ENCODE results near the gene AFP. TPM values are rescaled to one million over a fixed set of nuclear protein-coding genes. Genes with fewer than 3 reads are reported as not detected.

AFP gene
- total and polyA plus RNA-seq, 2 of the 8 experiments (the other 6 are each of a cell fraction or from before 2014, with no cell fraction given), result 6.1 to 10.4 TPM

DNA sequence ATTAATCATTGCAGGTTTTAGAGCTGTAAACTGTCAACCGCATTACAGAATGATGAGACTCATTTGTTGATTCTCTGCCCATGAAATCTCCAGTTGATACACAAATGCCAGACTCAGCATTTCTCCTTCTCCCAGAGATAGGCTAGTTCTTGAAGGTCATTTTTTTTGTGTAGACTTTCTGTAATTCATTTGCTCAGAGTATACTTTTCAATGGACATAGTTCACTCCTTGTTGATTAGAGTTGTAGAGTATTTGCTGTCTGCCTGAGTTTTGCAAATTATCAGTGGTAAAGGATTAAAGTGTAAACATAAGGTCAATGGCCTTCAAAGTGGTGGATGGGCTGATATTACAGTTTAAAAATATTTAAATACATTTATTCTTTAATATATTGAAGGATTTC lies 47.1 kb upstream of the AFP start:
- H4K20me1 ChIP-seq (replicated peaks in 1 of 2; ENCODE audit: control insufficient read depth in 1 of 2, insufficient read depth in 2 of 2, low read length in 2 of 2), result no peaks in the 10 kb centered on the region
- no peak overlapping the region for H2BK20ac ChIP-seq (ENCODE audit: low read length)
- no peak overlapping the region for H3K23ac ChIP-seq (ENCODE audit: insufficient read length)
- H3K4ac ChIP-seq (replicated peaks; ENCODE audit: insufficient read length, low read depth, low read length), result no peak overlapping the region
- H3K79me2 ChIP-seq (ENCODE audit: control insufficient read depth in 1 of 2, insufficient read depth in 2 of 2, low read length in 2 of 2), result no peaks in the 10 kb centered on the region
- no peak overlapping the region for H3K14ac ChIP-seq (ENCODE audit: insufficient read length)
- no peak overlapping the region for H2AK5ac ChIP-seq (ENCODE audit: low read depth, low read length)
- 100% methylated on average over 1 of the region's 1 CpG; no CpG with 5 or more reads in 1 of the 2 experiments for WGBS, 2 experiments (ENCODE audit: extremely low coverage in 1 of 2, insufficient coverage in 1 of 2, insufficient read length in 1 of 2, insufficient replicate concordance in 2 of 2, low coverage in 1 of 2, low lambda C conversion rate in 2 of 2, missing lambda C conversion rate in 1 of 2)
- H3K9me3 ChIP-seq (ENCODE audit: insufficient read depth in 2 of 2, low read depth in 1 of 2, low read length in 1 of 2), result no peaks in the 10 kb centered on the region
- no peak overlapping the region for H2AFZ ChIP-seq (ENCODE audit: low read length)
- H3K4me1 ChIP-seq (replicated peaks in 1 of 4; ENCODE audit: control insufficient read depth in 3 of 4, insufficient read depth in 4 of 4, low read length in 3 of 4), result no peaks in the 10 kb centered on the region
- TF ChIP-seq, protein P1, sequence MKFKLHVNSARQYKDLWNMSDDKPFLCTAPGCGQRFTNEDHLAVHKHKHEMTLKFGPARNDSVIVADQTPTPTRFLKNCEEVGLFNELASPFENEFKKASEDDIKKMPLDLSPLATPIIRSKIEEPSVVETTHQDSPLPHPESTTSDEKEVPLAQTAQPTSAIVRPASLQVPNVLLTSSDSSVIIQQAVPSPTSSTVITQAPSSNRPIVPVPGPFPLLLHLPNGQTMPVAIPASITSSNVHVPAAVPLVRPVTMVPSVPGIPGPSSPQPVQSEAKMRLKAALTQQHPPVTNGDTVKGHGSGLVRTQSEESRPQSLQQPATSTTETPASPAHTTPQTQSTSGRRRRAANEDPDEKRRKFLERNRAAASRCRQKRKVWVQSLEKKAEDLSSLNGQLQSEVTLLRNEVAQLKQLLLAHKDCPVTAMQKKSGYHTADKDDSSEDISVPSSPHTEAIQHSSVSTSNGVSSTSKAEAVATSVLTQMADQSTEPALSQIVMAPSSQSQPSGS (IDR thresholded peaks at IDR 0.05; ENCODE audit: low read length), result no peak
- TF ChIP-seq MAX (IDR thresholded peaks at IDR 0.05) (no peak), GTF2F1 (IDR thresholded peaks at IDR 0.05; ENCODE audit: borderline replicate concordance, low read depth, low read length) (no peak), CREB1 (IDR thresholded peaks at IDR 0.05) (no peak), SP1 (IDR thresholded peaks at IDR 0.05; ENCODE audit: low read depth, low read length) (no peak), KDM5A (IDR thresholded peaks at IDR 0.05; ENCODE audit: low read length) (no peak), CBX8 (IDR thresholded peaks at IDR 0.05; ENCODE audit: borderline replicate concordance, low read depth, low read length) (no peak), HDAC6 (IDR thresholded peaks at IDR 0.05; ENCODE audit: low read depth, low read length) (no peak), RBBP5 (IDR thresholded peaks at IDR 0.05; ENCODE audit: borderline replicate concordance, low read depth, low read length) (no peak), CHD1 (IDR thresholded peaks at IDR 0.05; ENCODE audit: low read depth, low read length) (no peak), USF2 (IDR thresholded peaks at IDR 0.05; ENCODE audit: low read length) (no peak), MAFK (IDR thresholded peaks at IDR 0.05; ENCODE audit: low read depth, low read length) (no peak)
- no peak overlapping the region for H3K56ac ChIP-seq (replicated peaks; ENCODE audit: insufficient read length, low read depth, low read length)
- no peak overlapping the region for H3K27ac ChIP-seq (ENCODE audit: low read depth, low read length)
- FAIRE-seq, result no peak
- ChIA-PET CTCF (ENCODE audit: partially characterized antibody) (interaction anchor here (0.6 kb wide), 1 partner anchor 410 kb away, joined by 3 read pairs; no protein-coding TSS in a partner anchor), POLR2A (ENCODE audit: partially characterized antibody) (no interaction called here)
- H2BK120ac ChIP-seq (replicated peaks; ENCODE audit: low read depth, low read length), result no peak overlapping the region
- H3K27me3 ChIP-seq (replicated peaks in 1 of 4; ENCODE audit: control insufficient read depth in 3 of 4, extremely low read depth in 1 of 4, insufficient read depth in 3 of 4, low read length in 3 of 4), result no peaks in the 10 kb centered on the region
- no peak overlapping the region for H3K9ac ChIP-seq (replicated peaks in 1 of 4; ENCODE audit: extremely low read depth in 1 of 4, low read depth in 3 of 4, low read length in 3 of 4)
- no peak overlapping the region for H2BK12ac ChIP-seq (ENCODE audit: low read depth, low read length)
- no peak overlapping the region for H4K5ac ChIP-seq (ENCODE audit: insufficient read length, low read depth, low read length)
- no peak for DNase-seq (ENCODE audit: low read depth in 1 of 2, low spot score in 2 of 2)
- no peak overlapping the region for H4K8ac ChIP-seq (ENCODE audit: extremely low read depth, insufficient read depth, low read length)
- no peaks in the 10 kb centered on the region for H3K36me3 ChIP-seq (ENCODE audit: control insufficient read depth in 2 of 4, insufficient read depth in 4 of 4, low read length in 3 of 4)
- no peak overlapping the region for H3K18ac ChIP-seq (ENCODE audit: extremely low read depth, low read length)
- H2BK15ac ChIP-seq (ENCODE audit: low read length), result no peak overlapping the region
- no peak overlapping the region for H3K4me2 ChIP-seq (ENCODE audit: insufficient read depth in 1 of 2, low read depth in 2 of 2, low read length in 2 of 2)
- H3K23me2 ChIP-seq (ENCODE audit: low read depth, low read length), result no peaks in the 10 kb centered on the region
- no peak overlapping the region for H2BK5ac ChIP-seq (ENCODE audit: low read depth, low read length)
- no peak overlapping the region for H4K91ac ChIP-seq (replicated peaks; ENCODE audit: insufficient read length, low read length)
- no peak overlapping the region for H3K4me3 ChIP-seq (ENCODE audit: extremely low read depth in 1 of 4, insufficient read depth in 2 of 4, low read depth in 3 of 4, low read length in 4 of 4)
- no peaks in the 10 kb centered on the region for H3K79me1 ChIP-seq (ENCODE audit: low read depth, low read length)
